ENCODE results near the gene NLRP5. TPM values are rescaled to one million over a fixed set of nuclear protein-coding genes. Genes with fewer than 3 reads are reported as not detected.

NLRP5 gene
- total and polyA plus RNA-seq, 2 of the 4 experiments (the other 2 are of a cell fraction): not detected

- dilution Hi-C loops (cut with HindIII; ENCODE audit: low sequenced_read_pairs, unreplicated experiment): no loop called here
- ChIA-PET POLR2A (ENCODE audit: unreplicated experiment) (no interaction called here), CTCF (interaction anchor here (0.6 to 3.8 kb wide), 10 partner anchors 9 to 496 kb away, joined by 3 to 22 read pairs (median 4); no protein-coding TSS in a partner anchor)
- TF ChIP-seq CHD1 (IDR thresholded peaks at IDR 0.05; ENCODE audit: low read depth, low read length) (no peak), MXI1 (IDR thresholded peaks at IDR 0.05; ENCODE audit: borderline replicate concordance, low read depth, low read length) (peak; percentile 58; the same call in 1 of the 2 replicates), ELK1 (IDR thresholded peaks at IDR 0.05; ENCODE audit: borderline replicate concordance, low read depth, low read length) (no peak), MAZ (IDR thresholded peaks at IDR 0.05; ENCODE audit: borderline replicate concordance, low read depth, low read length) (peak; percentile 78; the same call in 1 of the 2 replicates), POLR2A (IDR thresholded peaks at IDR 0.05; ENCODE audit: low read depth, low read length) (0 out of 2 replicates have a peak, but pooled peaks have one; percentile 4), SMC3 (IDR thresholded peaks at IDR 0.05; ENCODE audit: low read depth, low read length) (peak; percentile 67), RAD21 (IDR thresholded peaks at IDR 0.05; ENCODE audit: low read length) (peak; percentile 74), CTCF (conservative IDR thresholded peaks at IDR 0.05; ENCODE audit: low read depth, low read length) (peak; percentile 69)
- no peak overlapping the region for H2BK15ac ChIP-seq (ENCODE audit: low read depth, low read length)
- H3K4me1 ChIP-seq (ENCODE audit: control insufficient read depth, insufficient read depth, low read length): peaks cover 4% of the 10 kb centered on the region; the same call in 1 of the 2 replicates
- no peak overlapping the region; the same call in 1 of the 2 replicates for H4K5ac ChIP-seq (ENCODE audit: low read depth, low read length)
- peak overlapping the region; percentile 20; the same call in 1 of the 2 replicates for H2AK5ac ChIP-seq (ENCODE audit: low read depth, low read length)
- H3K79me1 ChIP-seq (ENCODE audit: low read depth in 1 of 2, low read length in 2 of 2): peaks cover 3 to 6% of the 10 kb centered on the region in 2 experiments; a peak in 2 of 4 replicates
- peaks cover 15% of the 10 kb centered on the region for H4K20me1 ChIP-seq (ENCODE audit: insufficient read depth, low read length)
- H3K4me3 ChIP-seq (ENCODE audit: insufficient read depth, low read depth, low read length): peak overlapping the region; percentile 40
- H3K27ac ChIP-seq (ENCODE audit: insufficient read depth, low read length): peak overlapping the region; percentile 40
- H3K56ac ChIP-seq (ENCODE audit: extremely low read depth, insufficient read depth, low read length): no peak overlapping the region
- peak overlapping the region; percentile 19; the same call in 1 of the 2 replicates for H3K18ac ChIP-seq (ENCODE audit: low read depth, low read length)
- peak overlapping the region; percentile 75 for H3K4ac ChIP-seq (ENCODE audit: low read depth, low read length)
- intact Hi-C loops (cut with micrococcal nuclease): loop anchor here (1.0 to 2.0 kb wide), 5 partner anchors 40 to 252 kb away; partner anchors contain the start of genes ZNF444 and ZNF787
- peak overlapping the region; percentile 95 for H2AFZ ChIP-seq (replicated peaks; ENCODE audit: low read length, poor library complexity)
- peak; percentile 82 for ATAC-seq (ENCODE audit: low read depth)
- peak overlapping the region; percentile 16; the same call in 1 of the 2 replicates for H3K23ac ChIP-seq (ENCODE audit: low read depth, low read length)
- no TSS peak for BruUV-seq (replicated peaks)
- peak overlapping the region; percentile 85 for H2AK9ac ChIP-seq (replicated peaks; ENCODE audit: low read depth, low read length, poor library complexity)
- 0 out of 4 replicates have a peak overlapping the region, but pooled peaks of 1 of the 2 experiments have one; percentile 11 for H4K8ac ChIP-seq (ENCODE audit: low read depth in 2 of 2, low read length in 2 of 2)
- peak overlapping the region; percentile 39 for H3K9ac ChIP-seq (ENCODE audit: low read depth, low read length)
- peak overlapping the region; percentile 94 for H3K4me2 ChIP-seq (ENCODE audit: low read depth, low read length)
- DNase-seq: peak; percentile 78
- no peak overlapping the region for H2BK120ac ChIP-seq (ENCODE audit: low read depth, low read length)
- 8% methylated on average over 11 of the region's 36 CpGs; no CpG with 5 or more reads in 1 of the 2 experiments for WGBS, 2 experiments (ENCODE audit: extremely low coverage in 2 of 2, insufficient read length in 1 of 2)
- H3K9me3 ChIP-seq (ENCODE audit: control insufficient read depth, insufficient read depth, low read length): no peaks in the 10 kb centered on the region
- no peak overlapping the region for H2BK5ac ChIP-seq (ENCODE audit: low read depth, low read length, poor library complexity, severe bottlenecking)
- in situ Hi-C loops (cut with MboI; ENCODE audit: low sequenced_read_pairs): loop anchor here (5.0 kb wide), 1 partner anchor 86 kb away; no protein-coding TSS in a partner anchor
- no peaks in the 10 kb centered on the region; the same call in 1 of the 2 replicates for H3K36me3 ChIP-seq (ENCODE audit: control insufficient read depth, insufficient read depth, low read length)
- no peaks in the 10 kb centered on the region for H3K27me3 ChIP-seq (ENCODE audit: control insufficient read depth, insufficient read depth, low read length)
- H3K14ac ChIP-seq (replicated peaks; ENCODE audit: low read depth, low read length): peak overlapping the region; percentile 71; the same call in 1 of the 2 replicates
- H3K9me1 ChIP-seq (ENCODE audit: insufficient read depth, low read length): 0 out of 2 replicates have a peak, but pooled peaks cover 7% of the 10 kb centered on the region
- no peak overlapping the region for H2BK20ac ChIP-seq (ENCODE audit: low read depth, low read length)
- H4K91ac ChIP-seq (ENCODE audit: insufficient read depth, low read depth, low read length): no peak overlapping the region
These were observed 94.3 kb downstream of the NLRP5 start for GRCh38 chr19:56080669-56081401.
